ENCODE measurements around the gene RDM1. TPM values are rescaled to one million over a fixed set of nuclear protein-coding genes. Genes with fewer than 3 reads are reported as not detected.

Gene RDM1
- total RNA-seq, 1 experiment from 2014 or later: 4.7 TPM

DNA sequence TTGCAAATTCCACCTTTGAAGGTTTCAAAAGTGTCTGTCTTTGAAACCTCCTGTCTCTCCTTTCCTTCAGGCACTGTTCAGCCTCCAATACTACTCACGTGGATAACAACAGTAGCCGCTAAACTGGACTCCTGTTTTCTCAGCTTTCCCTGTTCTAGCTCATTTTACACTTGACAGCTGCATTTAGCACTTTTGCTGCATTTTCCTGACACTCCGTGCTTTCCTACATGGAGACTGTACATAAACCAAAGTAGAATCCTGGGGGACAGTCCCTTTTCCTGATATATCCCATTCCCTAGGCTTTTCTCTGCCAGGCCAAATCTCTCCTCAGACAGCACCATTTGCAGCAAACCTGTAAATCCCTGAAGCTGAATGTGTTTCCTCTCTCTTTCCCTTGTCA, 54.0 kb downstream of the RDM1 start:
- H3K4me3 Mint-ChIP-seq: no peak overlapping the region
- TF ChIP-seq, protein P1, sequence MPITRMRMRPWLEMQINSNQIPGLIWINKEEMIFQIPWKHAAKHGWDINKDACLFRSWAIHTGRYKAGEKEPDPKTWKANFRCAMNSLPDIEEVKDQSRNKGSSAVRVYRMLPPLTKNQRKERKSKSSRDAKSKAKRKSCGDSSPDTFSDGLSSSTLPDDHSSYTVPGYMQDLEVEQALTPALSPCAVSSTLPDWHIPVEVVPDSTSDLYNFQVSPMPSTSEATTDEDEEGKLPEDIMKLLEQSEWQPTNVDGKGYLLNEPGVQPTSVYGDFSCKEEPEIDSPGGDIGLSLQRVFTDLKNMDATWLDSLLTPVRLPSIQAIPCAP (CRISPR knock-in tag; IDR thresholded peaks at IDR 0.05): no peak
- TF ChIP-seq, protein P2, sequence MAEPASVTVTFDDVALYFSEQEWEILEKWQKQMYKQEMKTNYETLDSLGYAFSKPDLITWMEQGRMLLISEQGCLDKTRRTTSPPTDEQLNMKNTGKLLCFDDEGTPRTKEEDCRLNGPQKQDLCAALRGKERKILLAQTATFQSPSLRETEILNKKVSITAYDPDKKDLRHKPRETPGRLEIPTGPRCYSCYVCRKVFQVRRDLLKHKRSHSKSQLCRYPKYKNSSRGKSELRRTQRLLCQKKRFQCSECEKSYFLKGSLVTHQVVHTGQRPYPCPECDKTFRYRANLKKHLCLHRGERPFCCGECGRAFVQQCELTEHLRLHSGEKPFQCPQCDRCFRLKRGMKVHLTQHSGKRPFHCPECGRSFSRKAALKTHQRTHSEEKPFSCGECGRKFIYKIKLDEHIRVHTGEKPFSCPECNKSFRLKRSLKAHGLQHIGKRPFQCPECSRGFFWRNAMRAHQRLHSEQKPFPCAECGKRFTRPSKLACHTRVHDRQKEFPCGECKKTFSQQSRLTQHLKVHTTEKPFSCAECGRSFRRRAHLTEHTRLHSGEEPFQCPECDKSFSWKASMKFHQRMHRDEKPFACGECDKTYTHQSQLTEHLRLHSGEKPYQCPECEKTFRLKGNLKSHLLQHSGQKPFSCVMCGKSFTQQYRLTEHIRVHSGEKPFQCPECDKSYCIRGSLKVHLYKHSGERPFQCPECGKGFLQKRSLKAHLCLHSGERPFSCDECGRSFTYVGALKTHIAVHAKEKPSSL (CRISPR knock-in tag; conservative IDR thresholded peaks at IDR 0.05): no peak
- TF ChIP-seq ZNF232 (CRISPR knock-in tag; IDR thresholded peaks at IDR 0.05) (no peak), KAT7 (CRISPR knock-in tag; IDR thresholded peaks at IDR 0.05; ENCODE audit: borderline replicate concordance) (no peak), NFATC4 (CRISPR knock-in tag; IDR thresholded peaks at IDR 0.05) (no peak), SMAD4 (CRISPR knock-in tag; IDR thresholded peaks at IDR 0.05) (no peak), OVOL2 (CRISPR knock-in tag; IDR thresholded peaks at IDR 0.05; ENCODE audit: borderline replicate concordance) (no peak), ZNF121 (CRISPR knock-in tag; IDR thresholded peaks at IDR 0.05) (no peak), GTF2I (CRISPR knock-in tag; conservative IDR thresholded peaks at IDR 0.05) (no peak), PRRX2 (CRISPR knock-in tag; IDR thresholded peaks at IDR 0.05) (no peak), TP53 (CRISPR knock-in tag; IDR thresholded peaks at IDR 0.05) (no peak), RELA (CRISPR knock-in tag; IDR thresholded peaks at IDR 0.05; ENCODE audit: borderline replicate concordance) (no peak), FOXJ3 (CRISPR knock-in tag; IDR thresholded peaks at IDR 0.05; ENCODE audit: borderline replicate concordance) (no peak), FOXP1 (CRISPR knock-in tag; IDR thresholded peaks at IDR 0.05; ENCODE audit: borderline replicate concordance) (no peak), ZNF416 (CRISPR knock-in tag; IDR thresholded peaks at IDR 0.05) (no peak), MXD4 (CRISPR knock-in tag; IDR thresholded peaks at IDR 0.05; ENCODE audit: borderline replicate concordance) (no peak)
- TF ChIP-seq, protein P3, sequence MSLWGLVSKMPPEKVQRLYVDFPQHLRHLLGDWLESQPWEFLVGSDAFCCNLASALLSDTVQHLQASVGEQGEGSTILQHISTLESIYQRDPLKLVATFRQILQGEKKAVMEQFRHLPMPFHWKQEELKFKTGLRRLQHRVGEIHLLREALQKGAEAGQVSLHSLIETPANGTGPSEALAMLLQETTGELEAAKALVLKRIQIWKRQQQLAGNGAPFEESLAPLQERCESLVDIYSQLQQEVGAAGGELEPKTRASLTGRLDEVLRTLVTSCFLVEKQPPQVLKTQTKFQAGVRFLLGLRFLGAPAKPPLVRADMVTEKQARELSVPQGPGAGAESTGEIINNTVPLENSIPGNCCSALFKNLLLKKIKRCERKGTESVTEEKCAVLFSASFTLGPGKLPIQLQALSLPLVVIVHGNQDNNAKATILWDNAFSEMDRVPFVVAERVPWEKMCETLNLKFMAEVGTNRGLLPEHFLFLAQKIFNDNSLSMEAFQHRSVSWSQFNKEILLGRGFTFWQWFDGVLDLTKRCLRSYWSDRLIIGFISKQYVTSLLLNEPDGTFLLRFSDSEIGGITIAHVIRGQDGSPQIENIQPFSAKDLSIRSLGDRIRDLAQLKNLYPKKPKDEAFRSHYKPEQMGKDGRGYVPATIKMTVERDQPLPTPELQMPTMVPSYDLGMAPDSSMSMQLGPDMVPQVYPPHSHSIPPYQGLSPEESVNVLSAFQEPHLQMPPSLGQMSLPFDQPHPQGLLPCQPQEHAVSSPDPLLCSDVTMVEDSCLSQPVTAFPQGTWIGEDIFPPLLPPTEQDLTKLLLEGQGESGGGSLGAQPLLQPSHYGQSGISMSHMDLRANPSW (CRISPR knock-in tag; conservative IDR thresholded peaks at IDR 0.05; ENCODE audit: low read depth): no peak
- TF ChIP-seq, protein P4, sequence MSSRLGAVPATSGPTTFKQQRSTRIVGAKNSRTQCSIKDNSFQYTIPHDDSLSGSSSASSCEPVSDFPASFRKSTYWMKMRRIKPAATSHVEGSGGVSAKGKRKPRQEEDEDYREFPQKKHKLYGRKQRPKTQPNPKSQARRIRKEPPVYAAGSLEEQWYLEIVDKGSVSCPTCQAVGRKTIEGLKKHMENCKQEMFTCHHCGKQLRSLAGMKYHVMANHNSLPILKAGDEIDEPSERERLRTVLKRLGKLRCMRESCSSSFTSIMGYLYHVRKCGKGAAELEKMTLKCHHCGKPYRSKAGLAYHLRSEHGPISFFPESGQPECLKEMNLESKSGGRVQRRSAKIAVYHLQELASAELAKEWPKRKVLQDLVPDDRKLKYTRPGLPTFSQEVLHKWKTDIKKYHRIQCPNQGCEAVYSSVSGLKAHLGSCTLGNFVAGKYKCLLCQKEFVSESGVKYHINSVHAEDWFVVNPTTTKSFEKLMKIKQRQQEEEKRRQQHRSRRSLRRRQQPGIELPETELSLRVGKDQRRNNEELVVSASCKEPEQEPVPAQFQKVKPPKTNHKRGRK (CRISPR knock-in tag; IDR thresholded peaks at IDR 0.05; ENCODE audit: borderline replicate concordance): no peak
- TF ChIP-seq, protein P5, sequence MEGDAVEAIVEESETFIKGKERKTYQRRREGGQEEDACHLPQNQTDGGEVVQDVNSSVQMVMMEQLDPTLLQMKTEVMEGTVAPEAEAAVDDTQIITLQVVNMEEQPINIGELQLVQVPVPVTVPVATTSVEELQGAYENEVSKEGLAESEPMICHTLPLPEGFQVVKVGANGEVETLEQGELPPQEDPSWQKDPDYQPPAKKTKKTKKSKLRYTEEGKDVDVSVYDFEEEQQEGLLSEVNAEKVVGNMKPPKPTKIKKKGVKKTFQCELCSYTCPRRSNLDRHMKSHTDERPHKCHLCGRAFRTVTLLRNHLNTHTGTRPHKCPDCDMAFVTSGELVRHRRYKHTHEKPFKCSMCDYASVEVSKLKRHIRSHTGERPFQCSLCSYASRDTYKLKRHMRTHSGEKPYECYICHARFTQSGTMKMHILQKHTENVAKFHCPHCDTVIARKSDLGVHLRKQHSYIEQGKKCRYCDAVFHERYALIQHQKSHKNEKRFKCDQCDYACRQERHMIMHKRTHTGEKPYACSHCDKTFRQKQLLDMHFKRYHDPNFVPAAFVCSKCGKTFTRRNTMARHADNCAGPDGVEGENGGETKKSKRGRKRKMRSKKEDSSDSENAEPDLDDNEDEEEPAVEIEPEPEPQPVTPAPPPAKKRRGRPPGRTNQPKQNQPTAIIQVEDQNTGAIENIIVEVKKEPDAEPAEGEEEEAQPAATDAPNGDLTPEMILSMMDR (IDR thresholded peaks at IDR 0.05): no peak
- ChIA-PET POLR2A (no interaction called here), CTCF (interaction anchor here (0.8 to 1.3 kb wide), 3 partner anchors 93 to 272 kb away, joined by 3 read pairs; no protein-coding TSS in a partner anchor)
- no peaks in the 10 kb centered on the region for H3K27me3 Mint-ChIP-seq (ENCODE audit: low read depth)
- no peak for ATAC-seq
- no peak overlapping the region for H3K27ac Mint-ChIP-seq
- DNase-seq (ENCODE audit: low spot score): no peak
- H3K9me3 Mint-ChIP-seq: no peaks in the 10 kb centered on the region
- no peaks in the 10 kb centered on the region for H3K36me3 Mint-ChIP-seq
- peaks cover 9% of the 10 kb centered on the region for H3K4me1 Mint-ChIP-seq
